ENCODE results near the gene CLEC2A. TPM values are rescaled to one million over a fixed set of nuclear protein-coding genes. Genes with fewer than 3 reads are reported as not detected.
"Not testable (repeated sequence)": the region's sequence is repeated elsewhere in the genome, so short reads cannot be mapped to it uniquely, and the experiment has no call there.

The CLEC2A gene
- total RNA-seq, 1 donor from 2014 or later = not detected

DNA sequence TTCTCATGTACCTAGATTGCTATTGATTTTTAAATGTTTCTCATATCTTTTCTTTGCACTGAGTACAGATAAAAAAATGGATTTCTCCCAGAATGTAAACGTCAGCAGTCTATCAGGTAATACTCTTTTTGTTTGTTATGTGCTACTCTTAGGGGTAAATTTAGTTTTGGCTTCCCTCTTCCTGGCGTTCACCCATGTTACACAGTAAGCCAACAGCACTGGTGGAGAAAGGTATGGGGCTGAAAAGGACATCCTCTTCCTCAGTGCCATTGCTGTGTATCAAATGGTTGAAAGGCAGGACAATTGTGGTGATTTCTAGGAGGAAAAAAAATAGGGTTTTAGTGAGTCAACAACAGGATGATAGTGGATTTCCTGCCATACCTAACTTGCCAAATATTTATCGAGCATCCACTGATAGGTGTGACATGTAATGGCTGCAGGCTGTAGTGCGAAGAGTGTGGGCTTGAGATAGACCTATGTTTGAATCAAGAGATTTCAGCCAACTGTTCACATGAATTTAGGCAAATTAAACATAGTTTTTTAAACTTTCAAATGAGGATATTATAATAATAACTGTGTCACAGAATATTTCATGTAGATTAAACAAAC, 43.4 kb downstream of the CLEC2A start:
- DNase-seq (ENCODE audit: low spot score in 2 of 2) (no peak), FAIRE-seq (no peak)

GRCh38 chr12:9883175-9883574, 49.0 kb downstream of the CLEC2A start:
- FAIRE-seq (no peak), DNase-seq (ENCODE audit: low spot score in 2 of 2) (no peak)

- no peak for DNase-seq (ENCODE audit: low spot score in 2 of 2)
- FAIRE-seq = no peak
Measured at GRCh38 chr12:9881988-9882387, 50.2 kb downstream of the CLEC2A start.

DNA sequence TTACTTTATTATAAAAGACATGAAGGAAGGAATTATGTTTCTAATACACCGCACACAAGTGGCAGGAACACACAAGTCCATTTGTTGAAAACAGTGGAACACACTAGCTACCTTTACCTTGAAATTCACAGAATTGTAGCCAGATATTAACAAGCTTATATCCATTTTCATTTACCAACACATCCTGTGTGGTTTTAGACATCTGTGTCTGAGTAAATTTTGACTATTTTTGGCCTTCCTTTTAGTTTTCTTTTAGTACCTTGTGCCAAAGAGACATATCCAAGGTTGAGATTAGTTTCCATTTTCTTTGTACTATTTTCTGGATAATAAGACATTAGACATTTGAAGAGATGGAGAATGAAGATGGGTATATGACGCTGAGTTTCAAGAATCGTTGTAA, 50.9 kb downstream of the CLEC2A start, which contains the start of gene KLRF2:
KLRF2 (plus strand) TSS at position 244 of the 400 bp plus-strand sequence; CDS start at position 351, 107 bp downstream.
- DNase-seq (ENCODE audit: low spot score in 2 of 2) = no peak
- FAIRE-seq = no peak

DNA sequence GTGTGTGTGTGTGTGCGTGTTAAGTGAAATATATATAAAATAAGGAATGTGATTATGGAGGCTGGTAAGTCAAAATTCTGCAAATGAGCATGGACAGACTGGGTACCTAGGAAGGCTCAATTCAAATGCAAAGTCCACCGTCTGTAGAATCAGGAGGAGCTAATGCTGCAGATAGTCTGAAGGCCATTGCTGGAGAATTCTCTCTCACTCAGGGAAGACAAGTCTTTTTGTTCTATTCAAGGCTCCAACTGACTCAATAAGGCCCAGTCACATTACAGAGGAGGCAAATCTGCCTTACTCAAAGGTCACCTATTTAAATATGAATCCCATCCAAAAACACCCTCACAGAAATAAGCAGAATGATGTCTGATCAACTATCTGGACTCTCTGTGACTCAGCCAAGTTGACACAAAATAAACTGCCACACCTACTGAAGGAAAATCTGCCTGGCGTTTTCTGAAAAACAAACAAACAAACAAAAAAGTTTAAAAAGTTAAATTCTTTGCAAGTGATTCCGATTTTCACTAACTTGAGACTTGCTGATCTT, 51.6 kb downstream of the CLEC2A start:
- FAIRE-seq = no peak
- no peak for DNase-seq (ENCODE audit: low spot score in 2 of 2)

DNA sequence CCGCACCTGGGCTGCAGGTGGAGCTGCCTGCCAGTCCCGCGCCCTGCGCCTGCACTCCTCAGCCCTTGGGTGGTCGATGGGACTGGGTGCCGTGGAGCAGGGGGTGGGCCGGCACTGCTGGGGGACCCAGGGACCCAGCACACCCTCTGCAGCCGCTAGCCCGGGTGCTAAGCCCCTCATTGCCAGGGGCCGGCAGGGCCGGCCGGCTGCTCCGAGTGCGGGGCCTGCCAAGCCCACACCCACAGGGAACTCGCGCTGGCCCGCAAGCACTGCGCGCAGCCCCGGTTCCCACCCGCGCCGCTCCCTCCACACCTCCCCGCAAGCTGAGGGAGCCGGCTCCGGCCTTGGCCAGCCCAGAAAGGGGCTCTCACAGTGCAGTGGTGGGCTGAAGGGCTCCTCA, 56.0 kb downstream of the CLEC2A start:
- FAIRE-seq = not testable (repeated sequence)

GRCh38 chr12:9872742-9873141, 59.4 kb downstream of the CLEC2A start:
- DNase-seq (ENCODE audit: low spot score in 2 of 2) (no peak), FAIRE-seq (no peak)

More for the DNA sequence above, 56.0 kb downstream of the CLEC2A start:
- not testable (repeated sequence) for DNase-seq (ENCODE audit: low spot score in 2 of 2)

GRCh38 chr12:9872162-9872561, 60.0 kb downstream of the CLEC2A start:
- no peak for FAIRE-seq
- no peak for DNase-seq (ENCODE audit: low spot score in 2 of 2)

DNA sequence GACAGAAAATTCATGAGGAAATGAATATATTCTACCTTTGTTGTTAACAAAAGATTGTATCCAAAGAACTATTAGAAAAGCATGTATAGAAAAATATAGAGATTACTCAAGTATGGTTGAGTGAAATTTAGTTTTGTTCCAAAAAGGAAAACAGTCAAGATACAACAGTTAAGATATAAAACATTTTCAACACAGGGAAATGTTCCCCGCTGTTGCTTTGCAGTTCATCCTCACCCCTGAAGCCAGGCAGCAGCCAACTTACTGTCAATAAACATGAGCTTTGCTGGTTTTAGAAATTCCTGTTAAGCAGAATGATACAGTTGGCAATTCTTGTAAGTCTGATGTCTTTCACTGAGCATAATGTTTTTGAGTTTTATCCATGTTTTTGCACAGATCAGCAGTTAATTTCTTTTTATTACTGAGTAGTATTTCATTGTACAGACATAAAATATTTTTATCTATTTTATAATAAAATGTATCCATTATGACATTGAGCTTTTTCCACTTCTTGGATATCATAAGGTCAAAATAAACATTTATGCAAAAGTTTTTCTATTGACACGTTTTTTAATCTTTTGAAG, 61.8 kb downstream of the CLEC2A start:
- FAIRE-seq (no peak), DNase-seq (ENCODE audit: low spot score in 2 of 2) (no peak)

DNA sequence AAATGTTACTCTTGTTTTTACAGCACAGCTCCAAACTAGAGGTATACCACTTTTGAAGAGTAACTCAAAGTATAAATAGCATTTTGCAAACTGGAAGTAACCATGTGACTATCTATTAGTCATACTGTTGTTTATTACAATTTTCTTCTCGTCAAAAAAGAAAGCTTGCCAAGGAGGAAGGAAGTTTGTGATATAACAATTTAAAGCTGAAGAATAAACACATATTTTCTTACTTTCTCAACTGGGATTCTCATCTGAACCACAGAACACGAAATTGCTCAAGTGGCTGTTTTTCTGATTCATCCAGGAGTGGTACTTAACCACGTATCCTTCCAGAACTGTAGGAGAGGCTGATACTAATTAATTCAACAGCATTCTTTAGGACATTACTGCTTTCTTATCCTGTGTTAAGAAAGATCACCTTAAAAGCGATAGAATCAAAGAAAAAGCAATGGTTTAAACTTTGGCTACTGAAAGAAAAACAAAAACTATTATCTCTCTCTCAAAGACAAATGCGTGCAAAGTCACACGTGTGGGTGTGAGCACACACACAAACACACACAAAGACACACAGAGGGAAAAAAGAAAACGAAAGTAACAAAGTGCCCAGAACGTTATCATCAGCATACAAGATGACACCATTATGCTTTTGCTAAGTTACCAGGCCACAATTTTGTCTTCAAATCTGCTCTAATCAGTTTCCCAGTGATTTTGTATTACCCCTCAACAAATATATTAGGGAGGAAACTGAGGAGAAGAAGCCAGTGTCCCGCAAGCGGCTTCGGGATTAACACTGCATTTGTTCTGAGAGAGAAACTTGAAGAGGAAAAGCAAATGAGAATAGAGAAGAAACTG, 62.6 kb downstream of the CLEC2A start, which contains the start of gene CLEC2B:
CLEC2B (minus strand) TSS at position 48 of the 855 bp plus-strand sequence.
- no peak for FAIRE-seq
- DNase-seq (ENCODE audit: low spot score in 2 of 2) = no peak

GRCh38 chr12:9868951-9869306, 63.2 kb downstream of the CLEC2A start:
- FAIRE-seq (no peak), DNase-seq (ENCODE audit: low spot score in 2 of 2) (no peak)

DNA sequence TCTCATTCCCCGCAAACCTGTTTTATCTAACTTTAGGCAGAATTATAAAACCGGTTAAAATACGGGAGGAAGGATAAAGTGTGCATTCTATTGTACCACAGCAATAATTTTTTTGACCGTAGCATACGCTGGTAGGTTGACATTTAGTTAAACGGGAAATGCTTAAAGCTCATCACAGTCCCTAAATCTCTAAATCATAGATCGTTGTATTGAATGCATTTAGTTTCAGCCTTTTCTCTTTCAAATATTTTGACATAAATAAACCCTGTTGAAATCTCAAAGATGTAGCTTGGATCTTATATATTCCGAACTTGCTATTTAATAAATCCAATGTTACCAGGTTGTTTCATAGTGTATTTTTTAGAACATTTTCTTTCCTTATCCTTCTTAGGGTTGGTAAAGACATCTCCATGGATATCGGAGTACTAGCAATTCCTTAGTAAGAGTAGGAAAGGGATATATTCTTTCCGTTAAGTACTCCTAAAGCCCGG, 63.8 kb downstream of the CLEC2A start:
- FAIRE-seq (no peak), DNase-seq (ENCODE audit: low spot score in 2 of 2) (no peak)

DNA sequence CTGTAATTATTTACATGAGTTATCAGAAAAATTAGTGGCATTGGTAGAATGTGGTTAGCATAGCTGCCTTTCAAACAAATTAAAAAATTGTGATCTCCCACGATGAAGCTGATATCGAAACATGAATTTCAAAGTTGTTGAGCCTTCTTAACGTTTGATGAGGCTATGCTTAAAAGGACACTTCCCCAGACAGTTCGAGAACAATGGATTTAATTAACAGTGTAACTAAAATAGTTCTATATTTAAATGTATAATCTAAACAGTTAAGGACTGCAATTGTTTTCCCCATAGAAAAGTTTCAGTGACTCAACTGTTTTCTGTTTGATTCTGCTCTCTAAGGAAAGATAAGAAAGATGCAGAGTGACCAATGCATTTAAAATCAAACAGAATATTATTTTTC, 64.6 kb downstream of the CLEC2A start:
- FAIRE-seq (no peak), DNase-seq (ENCODE audit: low spot score in 2 of 2) (no peak)

DNA sequence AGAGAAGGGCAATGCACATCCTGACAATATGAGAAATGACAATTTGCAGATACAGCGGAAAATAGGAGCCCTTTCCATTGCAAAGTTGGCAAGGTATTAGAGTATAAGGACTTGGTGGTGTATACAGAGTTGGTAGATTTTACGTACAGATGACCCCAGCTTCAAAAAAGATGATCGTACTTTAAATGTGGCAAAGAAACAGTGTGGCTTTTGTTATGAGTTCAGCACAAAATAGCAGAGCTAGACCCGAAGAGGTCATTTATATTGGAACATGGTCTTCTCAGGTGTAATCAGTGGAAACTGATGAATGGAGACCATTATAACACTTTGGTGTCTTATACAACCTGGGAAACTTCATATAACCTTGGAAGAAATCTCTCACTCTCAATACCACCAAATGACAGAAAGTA, 65.3 kb downstream of the CLEC2A start:
- DNase-seq (ENCODE audit: low spot score in 2 of 2) = no peak
- FAIRE-seq = no peak

DNA sequence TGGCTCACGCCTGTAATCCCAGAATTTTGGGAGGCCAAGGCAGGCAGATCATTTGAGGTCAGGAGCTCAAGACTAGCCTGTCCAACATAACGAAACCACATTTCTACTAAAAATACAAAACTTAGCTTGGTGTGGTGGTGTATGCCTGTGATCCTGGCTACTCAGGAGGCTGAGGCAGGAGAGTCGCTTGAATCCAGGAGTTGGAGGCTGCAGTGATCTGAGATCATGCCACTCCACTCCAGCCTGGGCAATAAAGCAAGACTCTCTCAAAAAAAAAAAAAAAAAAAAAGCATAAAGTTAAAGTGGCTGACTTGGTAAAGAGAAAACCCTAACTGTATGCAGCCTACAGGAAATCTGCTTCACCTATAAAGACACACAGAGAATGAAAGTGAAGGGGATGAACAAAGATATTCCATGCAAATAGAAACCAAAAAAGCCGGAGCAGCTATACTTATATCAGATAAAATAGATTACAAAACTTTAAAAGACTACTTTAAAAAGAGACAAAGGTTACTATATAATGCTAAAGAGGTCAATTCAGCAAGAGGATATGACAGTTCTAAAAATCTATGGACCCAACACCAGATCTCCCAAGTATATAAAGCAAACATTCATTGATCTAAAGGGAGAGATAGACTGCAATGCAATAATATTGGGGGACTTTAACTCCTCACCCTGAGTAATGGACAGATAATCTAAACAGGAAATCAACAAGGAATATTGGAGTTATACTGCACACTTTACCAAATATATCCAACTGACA, 67.1 kb downstream of the CLEC2A start:
- FAIRE-seq = no peak
- no peak for DNase-seq (ENCODE audit: low spot score in 2 of 2)

Other genes starting within 250 kb of the CLEC2A start
- not detected for gene CLECL1, start 199.3 kb downstream of the CLEC2A start, total RNA-seq
- not detected for gene CD69, start 171.5 kb downstream of the CLEC2A start, total RNA-seq
- gene KLRF1, start 104.9 kb downstream of the CLEC2A start, total RNA-seq = not detected
- gene CLEC2B, start 63.0 kb downstream of the CLEC2A start, total RNA-seq = 1.6 TPM
- not detected for gene KLRF2, start 50.9 kb downstream of the CLEC2A start, total RNA-seq
- 0.41 TPM for gene CLEC12A, start 39.0 kb upstream of the CLEC2A start, total RNA-seq
- gene CLEC1B, start 66.8 kb upstream of the CLEC2A start, total RNA-seq = not detected
- gene CLEC12B, start 78.3 kb upstream of the CLEC2A start, total RNA-seq = not detected
- gene CLEC9A, start 98.3 kb upstream of the CLEC2A start, total RNA-seq = not detected
- gene CLEC1A, start 166.6 kb upstream of the CLEC2A start, total RNA-seq = 0.41 TPM
- 2.0 TPM for gene CLEC7A, start 197.8 kb upstream of the CLEC2A start, total RNA-seq
- 4.1 TPM for gene OLR1, start 239.8 kb upstream of the CLEC2A start, total RNA-seq
- not detected for gene TMEM52B, start 246.7 kb upstream of the CLEC2A start, total RNA-seq

Data from frontal cortex (tissue), 4 donors.